Esophagus squamous epithelium (tissue), 4 donors: ENCODE measurements around the gene CARM1.

ENCODE experiments used
- POLR2A ChIP-seq, 4 donors: fragments of 450-650 bp; IDR thresholded peaks; one replicate each; pipeline ENCODE4 v1.6.1; 2017; ENCODE audit warnings: antibody characterized with exemption in 4 of 4, mild to moderate bottlenecking in 4 of 4, moderate library complexity in 3 of 4
- TF ChIP-seq, protein P1 (sequence below), 6 experiments: fragments of 450-650 bp in 4 of 6; fragments of 200-600 bp in 2 of 6; sonication (generic) in 2 of 6; IDR thresholded peaks; one replicate each; pipeline ENCODE4 v1.5.1; 2016 to 2019; ENCODE audit warnings: antibody characterized with exemption in 6 of 6, mild to moderate bottlenecking in 4 of 6, moderate library complexity in 4 of 6

DNA sequence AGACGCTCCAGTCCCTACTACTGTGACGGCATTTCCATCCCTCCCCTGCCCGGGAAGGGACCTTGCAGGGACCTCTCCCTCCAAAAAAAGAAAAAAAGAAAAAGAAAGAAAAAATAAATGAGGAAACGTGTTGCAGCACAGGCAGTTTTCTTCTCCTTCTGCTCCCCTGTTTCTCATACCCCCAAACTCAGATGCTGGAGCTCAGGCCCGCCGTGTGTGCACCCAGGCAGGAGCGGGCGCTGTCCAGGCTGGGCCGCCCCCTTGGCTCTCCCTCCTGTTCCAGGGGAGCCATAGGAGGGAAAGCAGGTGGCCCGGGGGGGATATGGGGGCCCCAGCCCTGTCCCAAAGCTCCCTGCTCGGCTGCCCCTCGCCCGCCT lies 51.3 kb downstream of the CARM1 start:
- TF ChIP-seq, protein P1, sequence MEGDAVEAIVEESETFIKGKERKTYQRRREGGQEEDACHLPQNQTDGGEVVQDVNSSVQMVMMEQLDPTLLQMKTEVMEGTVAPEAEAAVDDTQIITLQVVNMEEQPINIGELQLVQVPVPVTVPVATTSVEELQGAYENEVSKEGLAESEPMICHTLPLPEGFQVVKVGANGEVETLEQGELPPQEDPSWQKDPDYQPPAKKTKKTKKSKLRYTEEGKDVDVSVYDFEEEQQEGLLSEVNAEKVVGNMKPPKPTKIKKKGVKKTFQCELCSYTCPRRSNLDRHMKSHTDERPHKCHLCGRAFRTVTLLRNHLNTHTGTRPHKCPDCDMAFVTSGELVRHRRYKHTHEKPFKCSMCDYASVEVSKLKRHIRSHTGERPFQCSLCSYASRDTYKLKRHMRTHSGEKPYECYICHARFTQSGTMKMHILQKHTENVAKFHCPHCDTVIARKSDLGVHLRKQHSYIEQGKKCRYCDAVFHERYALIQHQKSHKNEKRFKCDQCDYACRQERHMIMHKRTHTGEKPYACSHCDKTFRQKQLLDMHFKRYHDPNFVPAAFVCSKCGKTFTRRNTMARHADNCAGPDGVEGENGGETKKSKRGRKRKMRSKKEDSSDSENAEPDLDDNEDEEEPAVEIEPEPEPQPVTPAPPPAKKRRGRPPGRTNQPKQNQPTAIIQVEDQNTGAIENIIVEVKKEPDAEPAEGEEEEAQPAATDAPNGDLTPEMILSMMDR (IDR thresholded peaks at IDR 0.05): no peak
- TF ChIP-seq POLR2A (IDR thresholded peaks at IDR 0.05): no peak
